Right atrium auricular region (tissue), 2 donors: ENCODE results near the gene COL23A1. TPM values are rescaled to one million over a fixed set of nuclear protein-coding genes. Genes with fewer than 3 reads are reported as not detected.
A peak's percentile ranks its signal among the peaks of the same experiment; 100 is the strongest.

Source experiments
- DNase-seq: peaks from one replicate; pipeline ENCODE4 v3.0.0-alpha.2; 2019; ENCODE audit warnings: low spot score
- H3K27ac ChIP-seq, 2 donors: fragments of 200-600 bp; sonication (generic); 1 replicate in 1 of 2; 2 replicates in 1 of 2; pipeline ENCODE4 v1.5.1; 2016 to 2019
- H3K27me3 ChIP-seq, 2 donors: fragments of 200-600 bp; sonication (generic); one replicate each; pipeline versions ENCODE4 v1.5.1 to v1.6.0; 2017 to 2019
- H3K36me3 ChIP-seq: fragments of 200-600 bp; sonication (generic); one replicate; pipeline ENCODE4 v1.5.1; 2016
- H3K4me1 ChIP-seq, 2 donors: fragments of 200-600 bp; sonication (generic); one replicate each; pipeline versions ENCODE4 v1.5.1 to v1.6.0; 2017 to 2019
- H3K4me3 ChIP-seq, 2 donors: fragments of 200-600 bp; sonication (generic); 1 replicate in 1 of 2; 2 replicates in 1 of 2; pipeline ENCODE4 v1.5.1; 2017 to 2019; ENCODE audit warnings: mild to moderate bottlenecking in 1 of 2, moderate library complexity in 1 of 2
- H3K9me3 ChIP-seq, 2 donors: fragments of 200-600 bp; sonication (generic); one replicate each; pipeline ENCODE4 v1.5.1; 2019
- CTCF ChIP-seq, 2 donors: fragments of 200-600 bp; sonication (generic); IDR thresholded peaks; one replicate each; pipeline ENCODE4 v1.5.1; 2019; ENCODE audit warnings: antibody characterized with exemption in 2 of 2
- total RNA-seq, 2 donors: library from RNA; depleted of rRNA; stranded (reverse); fragments of >200 nt; gene quantifications; one replicate each; pipeline ENCODE4 v1.1.0, GENCODE V29; 2016

Gene COL23A1
- total RNA-seq, 2 donors from 2014 or later: 5.7 to 6.8 TPM

- no peak overlapping the region for H3K4me3 ChIP-seq
- TF ChIP-seq CTCF (IDR thresholded peaks at IDR 0.05): no peak
- no peaks in the 10 kb centered on the region for H3K4me1 ChIP-seq
- H3K27ac ChIP-seq: no peak overlapping the region
- no peaks in the 10 kb centered on the region for H3K36me3 ChIP-seq
- H3K27me3 ChIP-seq: no peaks in the 10 kb centered on the region
- no peak for DNase-seq
- H3K9me3 ChIP-seq: no peaks in the 10 kb centered on the region
These were observed 212.5 kb downstream of the COL23A1 start for GRCh38 chr5:178377583-178378270.

- DNase-seq: no peak
- H3K27me3 ChIP-seq: no peaks in the 10 kb centered on the region
- no peak for TF ChIP-seq CTCF (IDR thresholded peaks at IDR 0.05)
- peaks cover 0 to under 1% of the 10 kb centered on the region in 2 donors for H3K4me1 ChIP-seq
- no peak overlapping the region for H3K4me3 ChIP-seq
- no peak overlapping the region for H3K27ac ChIP-seq
- no peaks in the 10 kb centered on the region for H3K36me3 ChIP-seq
- no peaks in the 10 kb centered on the region for H3K9me3 ChIP-seq
These were observed 213.1 kb downstream of the COL23A1 start for GRCh38 chr5:178376921-178377582.

GRCh38 chr5:178375348-178375747 is 214.8 kb downstream of the COL23A1 start:
- no peak overlapping the region for H3K4me3 ChIP-seq
- H3K27ac ChIP-seq: no peak overlapping the region
- H3K4me1 ChIP-seq: peaks cover 0 to 11% of the 10 kb centered on the region in 2 donors
- DNase-seq: no peak
- H3K36me3 ChIP-seq: no peaks in the 10 kb centered on the region
- no peaks in the 10 kb centered on the region for H3K27me3 ChIP-seq
- no peaks in the 10 kb centered on the region for H3K9me3 ChIP-seq
- TF ChIP-seq CTCF (IDR thresholded peaks at IDR 0.05): no peak

- no peaks in the 10 kb centered on the region for H3K27me3 ChIP-seq
- no peak for TF ChIP-seq CTCF (IDR thresholded peaks at IDR 0.05)
- H3K9me3 ChIP-seq: no peaks in the 10 kb centered on the region
- H3K4me3 ChIP-seq: no peak overlapping the region
- H3K36me3 ChIP-seq: no peaks in the 10 kb centered on the region
- H3K4me1 ChIP-seq: peaks cover 0 to 11% of the 10 kb centered on the region in 2 donors
- no peak for DNase-seq
- H3K27ac ChIP-seq: no peak overlapping the region
These were observed 216.5 kb downstream of the COL23A1 start for GRCh38 chr5:178373711-178374110.

- Histone ChIP-seq H3K4me3 (no peak overlapping the region), H3K27ac (peak overlapping the region in 1 of 2 donors; percentile 1), H3K4me1 (peaks cover 0 to 11% of the 10 kb centered on the region in 2 donors), H3K9me3 (no peaks in the 10 kb centered on the region), H3K36me3 (no peaks in the 10 kb centered on the region), H3K27me3 (no peaks in the 10 kb centered on the region)
- no peak for DNase-seq
- no peak for TF ChIP-seq CTCF (IDR thresholded peaks at IDR 0.05)
These were observed 218.0 kb downstream of the COL23A1 start for GRCh38 chr5:178372142-178372571.
